Mucosa of stomach (tissue), 1 donor: Measurements from ENCODE around the gene USP20.

Source experiments
- H3K27me3 ChIP-seq: one replicate; pipeline ENCODE4 v1.7.0; 2013; ENCODE audit warnings: mild to moderate bottlenecking, low read length; ENCODE audit not compliant: control insufficient read depth, insufficient read depth
- H3K36me3 ChIP-seq: one replicate; pipeline ENCODE4 v1.7.0; 2013; ENCODE audit warnings: low read length; ENCODE audit not compliant: control insufficient read depth, insufficient read depth
- H3K4me1 ChIP-seq: one replicate; pipeline ENCODE4 v1.7.0; 2013; ENCODE audit warnings: mild to moderate bottlenecking, low read length; ENCODE audit not compliant: control insufficient read depth, insufficient read depth
- H3K4me3 ChIP-seq: one replicate; pipeline ENCODE4 v1.7.0; 2013; ENCODE audit warnings: low read length
- H3K9ac ChIP-seq: one replicate; pipeline ENCODE4 v1.7.0; 2013; ENCODE audit warnings: mild to moderate bottlenecking, low read length, moderate library complexity
- H3K9me3 ChIP-seq: one replicate; pipeline ENCODE4 v1.7.0; 2013; ENCODE audit warnings: mild to moderate bottlenecking, low read length, moderate library complexity; ENCODE audit not compliant: control insufficient read depth
- donor health status: Pancreatic carcinoma.

The USP20 gene

GRCh38 chr9:129826759-129827158 lies 8.5 kb upstream of the USP20 start:
- Histone ChIP-seq H3K9ac (no peak overlapping the region), H3K9me3 (no peaks in the 10 kb centered on the region), H3K36me3 (peaks cover 4% of the 10 kb centered on the region), H3K4me3 (no peak overlapping the region), H3K27me3 (no peaks in the 10 kb centered on the region), H3K4me1 (peaks cover 5% of the 10 kb centered on the region)

DNA sequence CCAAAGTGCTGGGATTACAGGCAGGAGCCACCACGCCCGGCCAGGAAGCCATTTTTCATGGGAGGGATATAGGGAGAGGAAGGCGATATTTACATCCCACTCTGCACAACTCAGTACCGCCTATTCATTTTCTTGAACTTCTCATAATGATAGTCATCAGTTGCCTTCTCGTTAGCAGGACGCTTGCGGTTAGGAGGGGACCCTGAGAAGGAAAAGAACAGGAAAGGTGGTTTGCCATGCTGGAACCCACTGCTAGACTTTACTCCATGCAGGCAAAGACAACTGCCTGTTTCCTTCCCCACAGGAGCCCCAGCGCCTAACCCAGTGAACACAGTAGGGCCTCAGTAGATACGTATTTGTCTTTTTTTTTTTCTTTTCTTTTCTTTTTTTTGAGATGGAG lies 7.2 kb upstream of the USP20 start:
- Histone ChIP-seq H3K9ac (no peak overlapping the region), H3K4me1 (no peaks in the 10 kb centered on the region), H3K27me3 (no peaks in the 10 kb centered on the region), H3K36me3 (peaks cover 4% of the 10 kb centered on the region), H3K4me3 (no peak overlapping the region), H3K9me3 (no peaks in the 10 kb centered on the region)

DNA sequence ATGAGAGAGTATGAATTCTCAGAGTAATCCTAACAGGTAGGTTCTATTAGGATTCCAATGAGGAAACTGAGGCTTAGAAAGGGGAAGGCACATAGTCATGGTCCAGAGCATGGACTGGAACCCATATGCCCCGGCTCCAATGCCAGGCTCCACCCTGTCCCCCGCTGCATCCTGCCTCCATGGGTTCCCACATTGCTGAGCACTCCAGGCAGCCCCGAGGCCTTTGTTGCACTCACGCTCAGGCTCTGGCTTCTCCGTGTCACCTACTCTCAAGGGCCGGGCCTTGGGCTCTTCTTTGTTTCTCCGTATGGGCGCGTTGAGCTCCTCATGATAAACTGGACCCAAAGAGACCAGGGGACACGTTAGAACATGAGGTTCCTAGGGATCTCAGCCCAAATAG lies 6.3 kb upstream of the USP20 start:
- H3K9ac ChIP-seq, result no peak overlapping the region
- peaks cover 4% of the 10 kb centered on the region for H3K36me3 ChIP-seq

DNA sequence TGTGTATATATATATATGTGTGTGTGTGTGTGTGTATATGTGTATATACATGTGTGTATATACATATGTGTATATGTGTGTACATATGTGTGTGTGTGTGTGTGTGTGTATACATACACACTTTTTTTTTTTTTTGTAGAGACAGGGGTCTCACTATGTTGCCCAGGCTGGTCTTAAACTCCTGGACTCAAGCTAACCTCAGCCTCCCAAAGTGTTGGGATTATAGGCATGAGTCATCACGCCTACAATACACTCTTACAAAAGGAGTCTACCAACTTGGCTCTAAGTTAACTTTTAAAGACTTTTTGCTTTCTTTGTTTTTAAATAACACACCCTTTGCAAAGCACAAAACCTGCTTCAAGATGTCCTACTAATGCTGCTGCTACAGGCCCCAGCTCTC lies 2.3 kb upstream of the USP20 start:
- Histone ChIP-seq H3K27me3 (no peaks in the 10 kb centered on the region), H3K4me1 (peaks cover 14% of the 10 kb centered on the region), H3K9ac (no peak overlapping the region), H3K4me3 (no peak overlapping the region), H3K36me3 (peaks cover 4% of the 10 kb centered on the region), H3K9me3 (no peaks in the 10 kb centered on the region)

More for the DNA sequence above, 6.3 kb upstream of the USP20 start:
- Histone ChIP-seq H3K27me3 (no peaks in the 10 kb centered on the region), H3K9me3 (no peaks in the 10 kb centered on the region), H3K4me1 (peaks cover 3% of the 10 kb centered on the region), H3K4me3 (no peak overlapping the region)

DNA sequence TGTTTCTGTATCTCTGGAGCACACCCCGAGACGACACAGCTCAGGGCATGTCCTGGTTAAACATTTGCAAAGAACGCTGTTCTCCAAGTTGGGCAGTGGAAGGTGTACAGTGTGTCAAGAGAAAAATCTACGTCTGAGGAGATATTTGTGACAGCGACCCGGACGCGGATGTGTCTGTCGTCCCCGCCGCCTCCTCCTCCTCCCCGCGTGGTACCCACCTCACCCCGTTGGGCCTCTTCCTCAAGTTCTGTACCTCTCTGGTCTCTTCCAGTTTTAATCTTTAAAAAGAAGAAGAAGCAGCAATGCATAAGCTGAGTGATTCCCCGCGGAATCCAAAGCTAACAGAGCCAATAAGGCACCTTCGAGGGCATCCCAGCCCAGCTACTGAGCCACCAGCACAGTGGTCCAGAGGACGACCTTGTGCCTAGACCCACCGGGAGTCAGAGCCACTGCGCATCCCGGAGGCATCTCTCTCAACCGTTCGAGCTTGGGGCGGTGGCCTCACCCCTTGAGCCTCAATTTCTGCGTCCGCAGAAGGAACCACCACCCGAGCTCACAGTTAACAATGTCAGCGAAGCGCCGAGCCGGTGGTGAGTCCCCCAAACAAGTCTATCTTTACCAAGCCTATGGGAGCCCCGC lies 650 bp upstream of the USP20 start:
- Histone ChIP-seq H3K4me3 (peak overlapping the region; percentile 100), H3K9me3 (no peaks in the 10 kb centered on the region), H3K9ac (peak overlapping the region; percentile 92), H3K4me1 (peaks cover 14% of the 10 kb centered on the region), H3K27me3 (no peaks in the 10 kb centered on the region), H3K36me3 (no peaks in the 10 kb centered on the region)

GRCh38 chr9:129835860-129836223 lies 584 bp downstream of the USP20 start:
- Histone ChIP-seq H3K4me1 (peaks cover 14% of the 10 kb centered on the region), H3K9me3 (no peaks in the 10 kb centered on the region), H3K4me3 (peak overlapping the region; percentile 82)

GRCh38 chr9:129836311-129837007 lies 1.2 kb downstream of the USP20 start:
- no peaks in the 10 kb centered on the region for H3K36me3 ChIP-seq
- H3K9ac ChIP-seq, result peak overlapping the region; percentile 86
- H3K4me3 ChIP-seq, result peak overlapping the region; percentile 82
- no peaks in the 10 kb centered on the region for H3K9me3 ChIP-seq
- peaks cover 14% of the 10 kb centered on the region for H3K4me1 ChIP-seq
- H3K27me3 ChIP-seq, result no peaks in the 10 kb centered on the region

More at GRCh38 chr9:129835860-129836223, 584 bp downstream of the USP20 start:
- Histone ChIP-seq H3K27me3 (no peaks in the 10 kb centered on the region), H3K36me3 (no peaks in the 10 kb centered on the region), H3K9ac (peak overlapping the region; percentile 86)

DNA sequence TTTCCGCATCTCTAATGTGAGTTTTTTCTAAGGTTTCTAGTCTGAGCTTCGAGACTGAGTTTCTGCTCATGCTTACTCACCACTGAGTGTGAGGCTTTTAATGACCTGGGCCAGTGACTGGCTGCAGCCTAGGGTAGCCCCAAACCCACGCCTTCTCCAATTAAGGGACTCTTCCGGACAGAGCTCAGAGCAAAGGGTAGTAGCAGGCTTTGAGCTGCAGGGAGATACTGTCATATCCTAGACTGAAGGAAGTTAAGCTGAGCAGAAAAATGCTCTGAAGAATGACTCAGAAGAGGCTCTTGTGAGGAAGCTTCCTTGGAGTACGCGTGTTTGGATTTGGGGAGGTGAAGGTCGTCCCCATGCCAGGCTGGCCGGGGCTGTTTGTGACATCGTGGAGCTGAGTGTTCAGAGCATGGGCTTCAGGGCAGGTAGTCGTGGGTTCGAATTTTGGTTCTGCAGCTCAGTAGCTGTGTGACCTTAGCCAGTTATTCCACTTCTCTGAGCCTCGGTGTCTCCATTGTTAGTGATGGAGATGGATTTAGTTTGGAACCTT lies 3.5 kb downstream of the USP20 start:
- Histone ChIP-seq H3K4me1 (peaks cover 13% of the 10 kb centered on the region), H3K4me3 (no peak overlapping the region), H3K36me3 (no peaks in the 10 kb centered on the region), H3K9ac (no peak overlapping the region), H3K9me3 (no peaks in the 10 kb centered on the region), H3K27me3 (no peaks in the 10 kb centered on the region)

DNA sequence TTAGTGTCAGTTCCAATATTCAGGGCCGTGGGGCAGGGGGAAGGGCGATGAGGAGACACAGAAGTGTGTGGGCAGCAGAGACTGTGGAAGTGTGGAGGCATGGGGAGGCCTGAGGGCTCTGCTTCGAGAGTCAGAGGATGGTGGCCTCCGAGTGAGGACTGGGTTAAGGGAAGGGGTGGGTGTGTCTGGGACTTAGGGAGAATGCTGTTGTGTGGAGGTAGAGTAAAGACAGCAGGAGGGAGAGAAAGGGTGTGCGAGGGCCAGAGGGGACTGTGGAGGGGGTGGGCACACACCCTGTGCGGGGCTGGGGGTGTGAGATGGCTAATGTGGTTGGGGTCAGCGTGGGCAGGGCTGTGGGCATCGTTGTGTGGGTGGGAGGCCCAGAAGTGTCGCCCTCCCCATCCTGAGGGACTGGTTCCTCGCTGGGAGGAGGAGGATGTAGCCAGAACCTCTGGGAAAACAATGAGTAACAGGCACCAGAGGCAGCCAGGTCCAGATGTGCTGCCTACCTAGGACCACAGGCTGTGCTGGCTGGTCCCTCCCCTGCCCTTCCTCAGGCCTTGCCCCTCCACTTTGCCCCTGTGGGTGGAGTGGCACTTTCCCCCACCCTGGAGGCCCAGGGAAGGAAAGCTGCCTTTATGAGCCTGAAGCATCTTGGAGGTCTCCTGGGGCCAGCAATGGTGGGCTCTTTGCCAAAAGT lies 4.2 kb downstream of the USP20 start:
- Histone ChIP-seq H3K9me3 (no peaks in the 10 kb centered on the region), H3K9ac (no peak overlapping the region), H3K36me3 (no peaks in the 10 kb centered on the region), H3K4me3 (no peak overlapping the region), H3K27me3 (no peaks in the 10 kb centered on the region), H3K4me1 (peaks cover 11% of the 10 kb centered on the region)

DNA sequence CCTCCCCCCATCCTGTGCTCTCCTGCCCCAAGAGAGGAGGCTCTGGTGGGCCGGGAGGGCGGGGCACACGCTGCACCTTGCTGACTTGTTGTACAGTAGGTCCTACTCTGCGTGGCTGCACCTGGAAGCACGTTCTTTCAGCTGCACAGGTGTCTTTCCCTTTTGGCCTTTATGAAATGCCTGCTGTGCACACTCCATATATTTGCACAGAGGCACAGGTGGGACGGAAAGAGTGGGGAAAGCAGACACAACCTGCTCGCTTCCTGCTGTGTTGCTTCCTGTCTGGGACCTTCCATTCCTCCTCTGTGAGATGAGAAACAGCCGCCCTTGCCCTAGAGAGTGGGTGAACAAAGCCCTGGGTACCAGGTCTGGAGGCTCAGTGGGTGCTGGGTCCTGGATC lies 4.8 kb downstream of the USP20 start:
- Histone ChIP-seq H3K27me3 (no peaks in the 10 kb centered on the region), H3K36me3 (no peaks in the 10 kb centered on the region), H3K9ac (no peak overlapping the region), H3K4me1 (peaks cover 11% of the 10 kb centered on the region), H3K4me3 (no peak overlapping the region), H3K9me3 (no peaks in the 10 kb centered on the region)

GRCh38 chr9:129841071-129841470 lies 5.8 kb downstream of the USP20 start:
- no peaks in the 10 kb centered on the region for H3K27me3 ChIP-seq

GRCh38 chr9:129845373-129845772 lies 10.1 kb downstream of the USP20 start:
- Histone ChIP-seq H3K4me3 (no peak overlapping the region), H3K9ac (no peak overlapping the region), H3K36me3 (no peaks in the 10 kb centered on the region), H3K4me1 (no peaks in the 10 kb centered on the region), H3K9me3 (no peaks in the 10 kb centered on the region), H3K27me3 (no peaks in the 10 kb centered on the region)

More at GRCh38 chr9:129841071-129841470, 5.8 kb downstream of the USP20 start:
- H3K36me3 ChIP-seq, result no peaks in the 10 kb centered on the region
- H3K4me1 ChIP-seq, result peaks cover 8% of the 10 kb centered on the region
- H3K4me3 ChIP-seq, result no peak overlapping the region
- H3K9me3 ChIP-seq, result no peaks in the 10 kb centered on the region
- no peak overlapping the region for H3K9ac ChIP-seq
